PFSK-1 (cell line): ENCODE measurements around the gene TFPI.

Experiments
- TAF1 ChIP-seq: IDR thresholded peaks from 2 replicates; pipeline ENCODE4 v1.6.1; 2012; ENCODE audit warnings: low read length, control low read depth, borderline replicate concordance; ENCODE audit not compliant: insufficient read depth
- TF ChIP-seq, protein P1 (sequence below), 2 experiments: IDR thresholded peaks; 2 replicates each; pipeline versions ENCODE4 v1.6.1 to v1.8.0; 2011 to 2012; ENCODE audit warnings: low read depth in 2 of 2, low read length in 2 of 2, control low read depth in 1 of 2, inconsistent platforms in 1 of 2, mild to moderate bottlenecking in 1 of 2, moderate library complexity in 1 of 2; ENCODE audit not compliant: insufficient read depth in 1 of 2

DNA sequence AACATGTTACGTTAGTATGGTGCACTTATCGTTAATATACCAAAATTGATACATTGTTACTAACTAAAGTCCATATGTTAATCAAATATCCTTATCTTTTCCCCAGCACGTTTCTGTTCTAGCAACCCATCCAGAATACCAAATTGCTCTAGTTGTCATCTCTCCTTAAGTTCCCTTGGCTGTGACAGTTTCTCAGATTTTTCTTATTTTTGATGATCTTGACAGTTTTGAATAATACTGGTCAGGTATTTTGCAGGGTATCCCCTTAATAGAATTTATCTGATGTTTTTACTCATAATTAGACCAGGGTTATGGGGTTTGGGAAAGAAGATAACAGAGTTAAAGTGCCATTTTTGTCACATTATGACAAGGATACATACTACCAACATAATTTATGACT is 47.8 kb downstream of the TFPI start:
- TF ChIP-seq, protein P1, sequence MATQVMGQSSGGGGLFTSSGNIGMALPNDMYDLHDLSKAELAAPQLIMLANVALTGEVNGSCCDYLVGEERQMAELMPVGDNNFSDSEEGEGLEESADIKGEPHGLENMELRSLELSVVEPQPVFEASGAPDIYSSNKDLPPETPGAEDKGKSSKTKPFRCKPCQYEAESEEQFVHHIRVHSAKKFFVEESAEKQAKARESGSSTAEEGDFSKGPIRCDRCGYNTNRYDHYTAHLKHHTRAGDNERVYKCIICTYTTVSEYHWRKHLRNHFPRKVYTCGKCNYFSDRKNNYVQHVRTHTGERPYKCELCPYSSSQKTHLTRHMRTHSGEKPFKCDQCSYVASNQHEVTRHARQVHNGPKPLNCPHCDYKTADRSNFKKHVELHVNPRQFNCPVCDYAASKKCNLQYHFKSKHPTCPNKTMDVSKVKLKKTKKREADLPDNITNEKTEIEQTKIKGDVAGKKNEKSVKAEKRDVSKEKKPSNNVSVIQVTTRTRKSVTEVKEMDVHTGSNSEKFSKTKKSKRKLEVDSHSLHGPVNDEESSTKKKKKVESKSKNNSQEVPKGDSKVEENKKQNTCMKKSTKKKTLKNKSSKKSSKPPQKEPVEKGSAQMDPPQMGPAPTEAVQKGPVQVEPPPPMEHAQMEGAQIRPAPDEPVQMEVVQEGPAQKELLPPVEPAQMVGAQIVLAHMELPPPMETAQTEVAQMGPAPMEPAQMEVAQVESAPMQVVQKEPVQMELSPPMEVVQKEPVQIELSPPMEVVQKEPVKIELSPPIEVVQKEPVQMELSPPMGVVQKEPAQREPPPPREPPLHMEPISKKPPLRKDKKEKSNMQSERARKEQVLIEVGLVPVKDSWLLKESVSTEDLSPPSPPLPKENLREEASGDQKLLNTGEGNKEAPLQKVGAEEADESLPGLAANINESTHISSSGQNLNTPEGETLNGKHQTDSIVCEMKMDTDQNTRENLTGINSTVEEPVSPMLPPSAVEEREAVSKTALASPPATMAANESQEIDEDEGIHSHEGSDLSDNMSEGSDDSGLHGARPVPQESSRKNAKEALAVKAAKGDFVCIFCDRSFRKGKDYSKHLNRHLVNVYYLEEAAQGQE (IDR thresholded peaks at IDR 0.05; ENCODE audit: insufficient read depth in 1 of 2, low read depth in 2 of 2, low read length in 2 of 2), result no peak
- no peak for TF ChIP-seq TAF1
